ENCODE data around the gene SPRY4.

GRCh38 chr5:142368529-142368928 lies 43.7 kb upstream of the SPRY4 start:
- TF ChIP-seq CTCF (IDR thresholded peaks at IDR 0.05 in 8 of 11, conservative IDR thresholded peaks at IDR 0.05 in 3 of 11) (no peak), POLR2AphosphoS5 (IDR thresholded peaks at IDR 0.05) (no peak)
